Upper lobe of right lung (tissue), 1 donor: Measurements from ENCODE around the gene SLC24A4. TPM values are rescaled to one million over a fixed set of nuclear protein-coding genes. Genes with fewer than 3 reads are reported as not detected.

Experiments used
- ATAC-seq: fragments of 200-7000 bp; cut with Tn5 transposase; one replicate; pipeline ENCODE4 v1.9.1; 2020; ENCODE audit warnings: mild to moderate bottlenecking, moderate library complexity
- DNase-seq: peaks from one replicate; pipeline ENCODE4 v3.0.0-alpha.2; 2020
- H3K27ac ChIP-seq: fragments of 200-600 bp; one replicate; pipeline ENCODE4 v1.8.0; 2022
- H3K27me3 ChIP-seq: fragments of 200-600 bp; one replicate; pipeline ENCODE4 v1.8.0; 2022; ENCODE audit warnings: mild to moderate bottlenecking
- H3K36me3 ChIP-seq: fragments of 200-600 bp; one replicate; pipeline ENCODE4 v1.8.0; 2022
- H3K4me1 ChIP-seq: fragments of 200-600 bp; one replicate; pipeline ENCODE4 v1.8.0; 2022
- H3K4me3 ChIP-seq: fragments of 200-600 bp; one replicate; pipeline ENCODE4 v1.8.0; 2022; ENCODE audit warnings: mild to moderate bottlenecking
- H3K9me3 ChIP-seq: fragments of 200-600 bp; one replicate; pipeline ENCODE4 v1.8.0; 2022
- intact Hi-C: fragments of 100-400 bp; cut with DNase I; formaldehyde crosslinking; loops from one replicate; pipeline ENCODE4 v1.11.0; 2022
- total RNA-seq: library from RNA; stranded (reverse); fragmentation: NEBNext Ultra II Directional; extraction: Animal tissue kit (Norgen Biotek cat#: 25700); gene quantifications from one replicate; pipeline ENCODE4 v1.2.1, GENCODE V29; 2021
- TF ChIP-seq, protein P1 (sequence below): fragments of 200-600 bp; IDR thresholded peaks from one replicate; pipeline ENCODE4 v1.8.0; 2022; ENCODE audit warnings: antibody characterized with exemption
- donor health status: DM: no; HTN: yes; CAD: no; lungs with severe emphysema.

The SLC24A4 gene
- total RNA-seq, 1 donor from 2014 or later, result 1.6 TPM

DNA sequence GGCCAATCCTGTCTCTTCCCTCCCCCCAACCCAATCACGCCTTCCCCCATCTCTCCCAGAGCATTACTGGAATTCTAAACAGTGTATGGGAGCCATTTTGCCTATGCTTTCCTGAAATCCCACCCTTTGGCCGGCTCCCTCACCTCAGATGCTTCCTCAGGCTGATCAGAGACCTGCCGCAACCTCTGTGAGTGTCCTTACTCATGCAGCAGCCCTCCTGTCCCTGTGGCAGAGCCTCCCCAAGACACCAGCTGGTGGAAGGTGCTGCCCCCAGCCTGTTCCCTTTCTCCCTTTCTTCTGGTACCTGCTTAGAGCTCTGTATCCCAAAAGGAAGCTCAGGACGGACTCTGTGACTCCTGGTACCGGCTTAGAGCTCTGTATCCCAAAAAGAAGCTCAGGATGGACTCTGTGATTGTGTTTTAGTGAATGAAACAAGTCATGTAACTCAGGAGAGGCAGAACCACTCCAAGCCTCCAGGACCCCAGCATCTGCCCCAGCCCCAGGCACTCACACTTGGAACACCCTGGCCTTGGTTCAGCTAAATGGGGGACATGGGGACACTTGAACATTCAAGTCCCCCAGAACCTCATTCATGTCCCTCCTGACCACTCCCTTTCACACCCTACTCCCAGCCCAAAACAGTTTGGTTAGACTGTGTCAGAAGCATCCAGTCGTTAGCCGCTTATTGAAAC lies 161.3 kb downstream of the SLC24A4 start:
- no peak for ATAC-seq
- intact Hi-C loops, result no loop called here

DNA sequence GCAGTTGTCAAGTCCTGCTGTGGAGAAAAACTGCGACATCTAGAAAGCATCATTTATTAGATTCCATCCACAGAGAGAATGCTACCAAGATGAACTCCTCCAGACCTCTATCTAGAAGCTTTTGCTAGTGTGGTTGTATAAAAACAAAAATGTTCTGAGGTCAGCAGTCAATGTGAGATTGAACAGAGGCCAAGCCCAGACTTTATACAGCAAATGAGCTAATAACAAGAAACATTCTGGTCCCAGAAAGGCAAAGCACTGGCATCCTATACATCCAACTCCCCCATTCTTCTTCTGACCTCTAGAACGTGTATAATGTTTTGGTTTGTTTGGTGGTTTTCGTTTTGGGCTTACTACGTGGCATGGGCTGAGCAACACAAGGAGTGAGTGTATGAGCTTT lies 163.9 kb downstream of the SLC24A4 start:
- no peak overlapping the region for H3K27ac ChIP-seq
- no peak overlapping the region for H3K4me3 ChIP-seq
- no peaks in the 10 kb centered on the region for H3K27me3 ChIP-seq
- no peaks in the 10 kb centered on the region for H3K36me3 ChIP-seq
- TF ChIP-seq, protein P1, sequence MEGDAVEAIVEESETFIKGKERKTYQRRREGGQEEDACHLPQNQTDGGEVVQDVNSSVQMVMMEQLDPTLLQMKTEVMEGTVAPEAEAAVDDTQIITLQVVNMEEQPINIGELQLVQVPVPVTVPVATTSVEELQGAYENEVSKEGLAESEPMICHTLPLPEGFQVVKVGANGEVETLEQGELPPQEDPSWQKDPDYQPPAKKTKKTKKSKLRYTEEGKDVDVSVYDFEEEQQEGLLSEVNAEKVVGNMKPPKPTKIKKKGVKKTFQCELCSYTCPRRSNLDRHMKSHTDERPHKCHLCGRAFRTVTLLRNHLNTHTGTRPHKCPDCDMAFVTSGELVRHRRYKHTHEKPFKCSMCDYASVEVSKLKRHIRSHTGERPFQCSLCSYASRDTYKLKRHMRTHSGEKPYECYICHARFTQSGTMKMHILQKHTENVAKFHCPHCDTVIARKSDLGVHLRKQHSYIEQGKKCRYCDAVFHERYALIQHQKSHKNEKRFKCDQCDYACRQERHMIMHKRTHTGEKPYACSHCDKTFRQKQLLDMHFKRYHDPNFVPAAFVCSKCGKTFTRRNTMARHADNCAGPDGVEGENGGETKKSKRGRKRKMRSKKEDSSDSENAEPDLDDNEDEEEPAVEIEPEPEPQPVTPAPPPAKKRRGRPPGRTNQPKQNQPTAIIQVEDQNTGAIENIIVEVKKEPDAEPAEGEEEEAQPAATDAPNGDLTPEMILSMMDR, result no peak
- no peak for ATAC-seq
- peaks cover 34% of the 10 kb centered on the region for H3K4me1 ChIP-seq
- no peaks in the 10 kb centered on the region for H3K9me3 ChIP-seq
- intact Hi-C loops, result no loop called here
- no peak for DNase-seq

More for the DNA sequence above, 161.3 kb downstream of the SLC24A4 start:
- TF ChIP-seq, protein P1, result no peak
- no peak overlapping the region for H3K27ac ChIP-seq
- no peaks in the 10 kb centered on the region for H3K36me3 ChIP-seq
- H3K27me3 ChIP-seq, result no peaks in the 10 kb centered on the region
- no peak overlapping the region for H3K4me3 ChIP-seq
- peaks cover 24% of the 10 kb centered on the region for H3K4me1 ChIP-seq
- DNase-seq, result no peak
- no peaks in the 10 kb centered on the region for H3K9me3 ChIP-seq

DNA sequence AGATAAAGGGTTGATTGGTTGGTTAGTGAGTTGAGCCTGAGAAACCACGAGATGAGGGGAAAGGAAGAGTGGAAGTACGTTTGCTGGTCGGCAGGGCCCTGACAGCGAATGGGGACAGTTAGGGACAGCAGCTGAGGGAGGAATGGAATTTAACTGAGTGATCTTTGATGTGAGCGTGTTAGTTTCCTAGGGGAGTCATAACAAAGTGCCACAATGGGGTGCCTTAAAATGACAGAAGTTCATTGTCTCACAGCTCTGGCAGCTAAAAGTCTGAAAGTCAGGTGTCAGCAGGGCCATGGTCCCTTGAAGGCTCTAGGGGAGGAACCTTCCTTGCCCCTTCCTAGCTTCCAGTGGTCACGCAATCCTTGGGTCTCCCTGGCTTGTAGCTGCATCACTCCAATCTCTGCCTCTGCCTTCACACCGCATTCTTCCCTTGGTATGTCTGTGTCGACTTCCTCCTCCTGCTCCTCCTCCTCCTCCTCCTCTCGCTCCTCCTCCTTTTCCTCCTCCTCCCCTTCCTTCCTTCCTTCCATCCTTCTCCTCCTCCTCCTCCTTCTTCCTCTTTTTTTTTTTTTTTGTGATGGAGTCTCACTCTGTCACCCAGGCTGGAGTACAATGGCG lies 164.7 kb downstream of the SLC24A4 start:
- Histone ChIP-seq H3K36me3 (no peaks in the 10 kb centered on the region), H3K4me1 (peaks cover 33% of the 10 kb centered on the region), H3K27me3 (no peaks in the 10 kb centered on the region), H3K4me3 (no peak overlapping the region), H3K27ac (peak overlapping the region; percentile 42), H3K9me3 (no peaks in the 10 kb centered on the region)
- intact Hi-C loops, result no loop called here
- DNase-seq (no peak), ATAC-seq (peak; percentile 44)
- TF ChIP-seq, protein P1, result no peak

DNA sequence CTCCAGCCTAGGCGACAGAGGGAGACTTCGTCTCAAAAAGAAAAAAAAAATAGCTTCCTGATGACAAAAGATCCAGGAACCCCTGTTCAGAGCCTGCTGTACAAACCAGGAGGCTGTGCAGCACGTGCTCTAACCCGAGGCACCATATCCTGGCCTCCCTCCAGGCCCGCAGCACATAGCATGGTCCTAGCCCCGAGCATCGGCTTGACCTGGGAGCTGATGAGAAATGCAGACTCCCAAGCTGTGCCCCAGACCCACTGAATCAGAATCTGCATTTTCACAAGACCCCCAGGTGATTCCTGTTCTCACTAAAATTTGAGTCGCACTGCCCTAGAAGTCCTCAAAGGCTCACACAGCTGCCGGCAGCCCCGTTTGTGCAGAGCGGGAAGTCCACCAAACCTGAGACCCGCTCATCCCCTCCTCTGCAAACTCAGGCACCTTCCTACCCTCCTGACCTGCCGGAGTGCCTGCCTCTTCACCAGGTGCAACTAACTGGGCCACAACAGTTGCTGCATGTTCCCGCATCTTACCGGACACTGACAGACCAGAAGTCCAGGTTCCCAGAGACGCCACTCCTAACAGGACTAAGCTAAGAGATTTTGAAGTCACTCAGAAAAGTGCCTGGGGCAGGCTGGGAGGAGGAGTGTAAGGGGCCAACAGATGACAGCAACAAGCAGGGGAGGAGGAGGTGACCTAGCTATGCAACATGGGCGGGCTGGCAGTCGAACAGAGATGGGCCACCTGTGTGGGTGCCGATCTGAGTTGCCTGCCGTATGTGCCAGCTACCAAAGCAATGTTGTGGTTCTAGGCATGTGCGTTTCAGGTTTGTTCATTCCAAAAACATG lies 166.7 kb downstream of the SLC24A4 start:
- H3K27ac ChIP-seq, result peak overlapping the region; percentile 58
- intact Hi-C loops, result no loop called here
- DNase-seq, result no peak
- ATAC-seq, result no peak
- H3K4me1 ChIP-seq, result peaks cover 33% of the 10 kb centered on the region
- H3K4me3 ChIP-seq, result no peak overlapping the region
- H3K36me3 ChIP-seq, result no peaks in the 10 kb centered on the region
- H3K9me3 ChIP-seq, result no peaks in the 10 kb centered on the region
- no peaks in the 10 kb centered on the region for H3K27me3 ChIP-seq
- TF ChIP-seq, protein P1, result no peak

DNA sequence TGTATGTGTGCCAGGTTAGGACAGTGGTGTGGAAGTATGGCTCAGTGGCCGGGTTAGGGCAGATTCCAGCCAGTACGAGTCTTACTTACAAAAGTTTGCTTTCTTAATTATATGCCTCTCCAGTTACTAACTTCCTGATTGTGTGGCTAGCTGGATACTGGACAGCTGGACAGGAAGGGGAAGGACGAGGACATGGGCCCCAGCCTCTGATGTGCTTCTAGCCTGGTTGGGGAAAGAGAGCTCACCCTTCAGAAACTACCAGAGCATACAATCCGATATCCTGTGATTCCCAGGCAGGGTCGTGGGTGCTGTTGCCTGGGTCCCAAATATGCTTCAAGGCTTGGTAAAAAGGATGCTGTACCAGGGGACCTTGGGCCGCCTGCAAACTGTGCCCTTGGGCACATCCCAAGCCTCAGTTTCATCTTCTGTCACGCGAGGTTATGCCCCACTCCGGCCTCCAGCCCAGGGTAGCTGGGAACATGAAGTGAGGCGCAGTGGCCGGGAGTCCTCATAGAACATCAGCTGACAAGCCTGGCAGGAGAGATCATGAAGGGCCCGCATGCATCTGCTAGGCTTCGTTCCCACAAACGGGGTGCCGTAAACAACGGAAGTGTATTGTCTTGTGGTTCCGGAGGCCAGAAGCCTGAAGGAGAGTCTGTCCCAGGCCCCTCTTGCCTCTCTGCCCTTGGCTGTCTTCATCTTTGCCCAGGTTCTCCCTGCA lies 167.4 kb downstream of the SLC24A4 start:
- H3K27me3 ChIP-seq, result no peaks in the 10 kb centered on the region
- H3K27ac ChIP-seq, result peak overlapping the region; percentile 58
- intact Hi-C loops, result no loop called here
- H3K9me3 ChIP-seq, result no peaks in the 10 kb centered on the region
- no peaks in the 10 kb centered on the region for H3K36me3 ChIP-seq
- no peak overlapping the region for H3K4me3 ChIP-seq
- TF ChIP-seq, protein P1, result no peak
- no peak for DNase-seq
- peak; percentile 11 for ATAC-seq
- peaks cover 33% of the 10 kb centered on the region for H3K4me1 ChIP-seq
